HEK293 (cell line): Measurements from ENCODE around the gene PTPN9.

Experiments
- CTCF ChIA-PET: fragments of 350-600 bp; formaldehyde crosslinking; extraction: SDS; loops from one replicate; lab custom pipeline; 2021; ENCODE audit warnings: antibody characterized with exemption; lab: Yijun Ruan, JAX
- POLR2A ChIA-PET: fragments of 300-600 bp; formaldehyde crosslinking; extraction: SDS; loops from one replicate; lab custom pipeline; 2020; ENCODE audit warnings: antibody characterized with exemption, inconsistent platforms; lab: Yijun Ruan, JAX
- H3K27ac ChIP-seq: fragments of 200-500 bp; sonication (Bioruptor generic); 2 replicates; pipeline ENCODE4 v1.5.1; 2014; ENCODE audit warnings: low read depth, low read length, control low read depth, inconsistent platforms; ENCODE audit errors: extremely low read depth
- H3K36me3 ChIP-seq, 2 experiments: fragments of 200-500 bp in 1 of 2; sonication (Bioruptor generic) in 1 of 2; 1 replicate in 1 of 2; 2 replicates in 1 of 2; pipeline ENCODE4 v1.5.1; 2014 to 2017; ENCODE audit warnings: inconsistent platforms in 2 of 2, low read length in 2 of 2; ENCODE audit not compliant: control insufficient read depth in 2 of 2, insufficient read depth in 1 of 2
- H3K4me1 ChIP-seq: fragments of 200-500 bp; sonication (Bioruptor generic); 2 replicates; pipeline ENCODE4 v1.5.1; 2014; ENCODE audit warnings: mild to moderate bottlenecking, low read length, inconsistent platforms; ENCODE audit not compliant: control insufficient read depth, insufficient read depth
- H3K4me3 ChIP-seq: 2 replicates; pipeline ENCODE4 v1.5.1; 2011; ENCODE audit warnings: low read depth, mild to moderate bottlenecking, control low read depth, low read length, moderate library complexity
- H3K9me3 ChIP-seq: fragments of 200-500 bp; sonication (Bioruptor generic); 2 replicates; pipeline ENCODE4 v1.5.1; 2014; ENCODE audit warnings: low read depth, low read length, inconsistent platforms; ENCODE audit not compliant: control insufficient read depth, insufficient read depth
- BCL11A ChIP-seq: fragments of 450-650 bp; formaldehyde crosslinking; IDR thresholded peaks from 2 replicates; pipeline ENCODE4 v1.5.1; 2016; ENCODE audit warnings: low read depth, missing biosample characterization, missing genetic modification characterization
- EGR2 ChIP-seq: fragments of 450-650 bp; formaldehyde crosslinking; IDR thresholded peaks from 2 replicates; pipeline ENCODE4 v1.5.1; 2016; ENCODE audit warnings: low read depth, missing biosample characterization, missing genetic modification characterization
- GFI1B ChIP-seq: fragments of 450-650 bp; formaldehyde crosslinking; IDR thresholded peaks from 2 replicates; pipeline ENCODE4 v1.5.1; 2016; ENCODE audit warnings: missing biosample characterization, missing genetic modification characterization
- HOXC10 ChIP-seq: sonication (generic); formaldehyde crosslinking; IDR thresholded peaks from 2 replicates; pipeline ENCODE4 v1.8.1; 2023; ENCODE audit warnings: mild to moderate bottlenecking, missing genetic modification reagents
- SCRT1 ChIP-seq: fragments of 450-650 bp; formaldehyde crosslinking; IDR thresholded peaks from 2 replicates; pipeline ENCODE4 v1.5.1; 2016; ENCODE audit warnings: missing biosample characterization, missing genetic modification characterization, borderline replicate concordance
- SETDB1 ChIP-seq: IDR thresholded peaks from one replicate; pipeline ENCODE4 v1.6.1; 2017; ENCODE audit warnings: mild to moderate bottlenecking, low read length, moderate library complexity, mixed read lengths; ENCODE audit not compliant: insufficient read length
- ZBTB48 ChIP-seq: fragments of 450-650 bp; formaldehyde crosslinking; IDR thresholded peaks from 2 replicates; pipeline ENCODE4 v1.5.1; 2016; ENCODE audit warnings: missing biosample characterization, missing genetic modification characterization
- ZFHX2 ChIP-seq: fragments of 450-650 bp; formaldehyde crosslinking; conservative IDR thresholded peaks from 2 replicates; pipeline ENCODE4 v1.5.1; 2016; ENCODE audit warnings: missing biosample characterization, missing genetic modification characterization
- ZFP69B ChIP-seq: fragments of 450-650 bp; formaldehyde crosslinking; IDR thresholded peaks from 2 replicates; pipeline ENCODE4 v1.5.1; 2016; ENCODE audit warnings: missing biosample characterization, missing genetic modification characterization
- ZNF214 ChIP-seq: fragments of 450-650 bp; formaldehyde crosslinking; IDR thresholded peaks from 2 replicates; pipeline ENCODE4 v1.5.1; 2017; ENCODE audit warnings: missing biosample characterization, mild to moderate bottlenecking, missing genetic modification characterization, borderline replicate concordance
- ZNF239 ChIP-seq: fragments of 450-650 bp; formaldehyde crosslinking; IDR thresholded peaks from 2 replicates; pipeline ENCODE4 v1.5.1; 2016; ENCODE audit warnings: missing biosample characterization, missing genetic modification characterization
- ZNF394 ChIP-seq: fragments of 450-650 bp; formaldehyde crosslinking; IDR thresholded peaks from 2 replicates; pipeline ENCODE4 v1.5.1; 2016; ENCODE audit warnings: missing biosample characterization, missing genetic modification characterization, mild to moderate bottlenecking, moderate library complexity, borderline replicate concordance
- ZNF426 ChIP-seq: fragments of 450-650 bp; formaldehyde crosslinking; IDR thresholded peaks from 2 replicates; pipeline ENCODE4 v1.5.1; 2017; ENCODE audit warnings: missing biosample characterization, missing genetic modification characterization, mild to moderate bottlenecking, inconsistent platforms, moderate library complexity
- ZNF433 ChIP-seq: fragments of 450-650 bp; formaldehyde crosslinking; IDR thresholded peaks from 2 replicates; pipeline ENCODE4 v1.5.1; 2016; ENCODE audit warnings: missing biosample characterization, missing genetic modification characterization, low read depth
- ZNF473 ChIP-seq: fragments of 450-650 bp; formaldehyde crosslinking; IDR thresholded peaks from 2 replicates; pipeline ENCODE4 v1.5.1; 2017; ENCODE audit warnings: missing biosample characterization, missing genetic modification characterization
- ZNF48 ChIP-seq: fragments of 450-650 bp; formaldehyde crosslinking; IDR thresholded peaks from 2 replicates; pipeline ENCODE4 v1.5.1; 2016; ENCODE audit warnings: missing biosample characterization, missing genetic modification characterization
- ZNF501 ChIP-seq: fragments of 450-650 bp; formaldehyde crosslinking; IDR thresholded peaks from 2 replicates; pipeline ENCODE4 v1.5.1; 2016; ENCODE audit warnings: missing biosample characterization, missing genetic modification characterization
- ZNF529 ChIP-seq: fragments of 450-650 bp; formaldehyde crosslinking; IDR thresholded peaks from 2 replicates; pipeline ENCODE4 v1.5.1; 2017; ENCODE audit warnings: missing genetic modification characterization, missing biosample characterization; ENCODE audit not compliant: insufficient replicate concordance
- ZNF530 ChIP-seq: fragments of 450-650 bp; formaldehyde crosslinking; IDR thresholded peaks from 2 replicates; pipeline ENCODE4 v1.5.1; 2016; ENCODE audit warnings: low read depth, missing biosample characterization, missing genetic modification characterization
- ZNF544 ChIP-seq: fragments of 450-650 bp; formaldehyde crosslinking; IDR thresholded peaks from 2 replicates; pipeline ENCODE4 v1.5.0; 2017; ENCODE audit warnings: missing biosample characterization, missing genetic modification characterization
- ZNF548 ChIP-seq: fragments of 450-650 bp; formaldehyde crosslinking; IDR thresholded peaks from 2 replicates; pipeline ENCODE4 v1.5.1; 2016; ENCODE audit warnings: missing biosample characterization, missing genetic modification characterization
- ZNF549 ChIP-seq: fragments of 450-650 bp; IDR thresholded peaks from 2 replicates; pipeline ENCODE4 v1.5.1; 2018; ENCODE audit warnings: missing biosample characterization, missing genetic modification characterization, mild to moderate bottlenecking, inconsistent platforms, moderate library complexity
- ZNF560 ChIP-seq: fragments of 450-650 bp; formaldehyde crosslinking; IDR thresholded peaks from 2 replicates; pipeline ENCODE4 v1.5.1; 2017; ENCODE audit warnings: missing biosample characterization, missing genetic modification characterization, borderline replicate concordance
- ZNF585B ChIP-seq: fragments of 450-650 bp; formaldehyde crosslinking; IDR thresholded peaks from 2 replicates; pipeline ENCODE4 v1.5.1; 2016; ENCODE audit warnings: missing biosample characterization, missing genetic modification characterization
- ZNF596 ChIP-seq: fragments of 450-650 bp; IDR thresholded peaks from 2 replicates; pipeline ENCODE4 v1.5.0; 2018; ENCODE audit warnings: missing biosample characterization, mild to moderate bottlenecking, missing genetic modification characterization, moderate library complexity
- ZNF626 ChIP-seq: fragments of 450-650 bp; sonication (Bioruptor Pico); formaldehyde crosslinking; IDR thresholded peaks from 2 replicates; pipeline ENCODE4 v1.5.1; 2018; ENCODE audit warnings: missing biosample characterization, missing genetic modification characterization, inconsistent platforms
- ZNF654 ChIP-seq: fragments of 450-650 bp; formaldehyde crosslinking; IDR thresholded peaks from 2 replicates; pipeline ENCODE4 v1.5.1; 2016; ENCODE audit warnings: low read depth, missing biosample characterization, missing genetic modification characterization
- ZNF768 ChIP-seq: fragments of 450-650 bp; formaldehyde crosslinking; IDR thresholded peaks from 2 replicates; pipeline ENCODE4 v1.5.1; 2018; ENCODE audit warnings: missing biosample characterization, mild to moderate bottlenecking, missing genetic modification characterization
- ZNF777 ChIP-seq: fragments of 450-650 bp; formaldehyde crosslinking; IDR thresholded peaks from 2 replicates; pipeline ENCODE4 v1.5.1; 2017; ENCODE audit warnings: missing biosample characterization, missing genetic modification characterization, borderline replicate concordance
- ZNF830 ChIP-seq: fragments of 450-650 bp; IDR thresholded peaks from 2 replicates; pipeline ENCODE4 v1.5.0; 2018; ENCODE audit warnings: missing biosample characterization, missing genetic modification characterization, low read depth, mild to moderate bottlenecking, moderate library complexity
- ZXDB ChIP-seq: fragments of 450-650 bp; formaldehyde crosslinking; IDR thresholded peaks from 2 replicates; pipeline ENCODE4 v1.5.1; 2016; ENCODE audit warnings: missing biosample characterization, missing genetic modification characterization
- TF ChIP-seq, protein P1 (sequence below): IDR thresholded peaks from 2 replicates; pipeline ENCODE4 v1.6.1; 2011; ENCODE audit warnings: mild to moderate bottlenecking, low read depth, low read length, borderline replicate concordance
- TF ChIP-seq, protein P2 (sequence below): fragments of 450-650 bp; formaldehyde crosslinking; IDR thresholded peaks from 2 replicates; pipeline ENCODE4 v1.5.1; 2017; ENCODE audit warnings: missing biosample characterization, mild to moderate bottlenecking, missing genetic modification characterization, moderate library complexity
- TF ChIP-seq, protein P3 (sequence below): fragments of 450-650 bp; formaldehyde crosslinking; IDR thresholded peaks from 2 replicates; pipeline ENCODE4 v1.5.1; 2016; ENCODE audit warnings: missing biosample characterization, missing genetic modification characterization
- TF ChIP-seq, protein P4 (sequence below): fragments of 450-650 bp; formaldehyde crosslinking; IDR thresholded peaks from 2 replicates; pipeline ENCODE4 v1.5.1; 2016; ENCODE audit warnings: missing biosample characterization, missing genetic modification characterization

The PTPN9 gene

DNA sequence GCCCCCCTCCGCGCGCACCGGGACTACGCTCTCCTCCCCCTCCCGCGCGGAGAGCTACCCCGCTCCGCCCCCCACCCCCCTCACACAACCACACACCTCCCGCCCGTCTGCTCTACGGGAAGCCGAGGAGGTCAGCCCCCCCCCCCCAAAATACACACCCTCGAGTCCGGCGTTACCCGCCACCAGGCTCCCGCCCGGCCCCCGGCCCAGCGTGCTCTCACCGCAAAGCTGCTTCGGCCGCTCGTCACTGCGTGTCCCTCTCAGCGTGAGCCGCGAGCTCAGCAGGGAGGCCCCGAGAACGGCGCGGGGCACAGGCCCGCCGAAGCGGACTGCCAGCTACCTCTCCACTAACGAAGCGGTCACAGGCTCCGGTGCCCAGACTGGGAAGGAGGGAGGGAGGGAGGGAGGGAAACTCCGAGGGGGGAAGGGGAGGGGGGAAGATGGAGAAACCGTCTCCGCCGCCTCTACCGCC is 127.9 kb downstream of the PTPN9 start:
- H3K36me3 ChIP-seq: peaks cover 0 to 5% of the 10 kb centered on the region in 2 experiments; a peak in 1 of 3 replicates
- H3K4me1 ChIP-seq: peaks cover 19% of the 10 kb centered on the region
- CTCF ChIA-PET: interaction anchor here (0.6 to 7.5 kb wide), 5 partner anchors 16 to 141 kb away, joined by 3 to 63 read pairs (median 4); partner anchors contain the start of gene MAN2C1
- H3K4me3 ChIP-seq: peak overlapping the region; percentile 96
- no peaks in the 10 kb centered on the region for H3K9me3 ChIP-seq
- POLR2A ChIA-PET: interaction anchor here (0.6 to 6.8 kb wide), 33 partner anchors 9 to 1480 kb away, joined by 3 to 242 read pairs (median 6); partner anchors contain the start of genes COMMD4, CSPG4, IMP3 and MAN2C1
- peak overlapping the region; percentile 90 for H3K27ac ChIP-seq
- TF ChIP-seq SCRT1 (no peak), ZBTB48 (no peak), ZNF626 (tag by site-specific recombination) (no peak), ZFP69B (tag by site-specific recombination) (0 out of 2 replicates have a peak, but pooled peaks have one; percentile 37), ZNF426 (tag by site-specific recombination) (no peak), ZNF777 (tag by site-specific recombination) (no peak), ZNF830 (no peak), ZNF529 (tag by site-specific recombination) (no peak), ZNF548 (tag by site-specific recombination) (no peak), HOXC10 (CRISPR knock-in tag) (no peak), ZNF654 (tag by site-specific recombination) (no peak), BCL11A (tag by site-specific recombination) (no peak), SETDB1 (no peak), ZNF48 (tag by site-specific recombination) (no peak), ZNF544 (tag by site-specific recombination) (no peak), ZNF549 (tag by site-specific recombination) (no peak), ZNF239 (tag by site-specific recombination) (no peak), ZNF433 (tag by site-specific recombination) (no peak), ZXDB (no peak), ZNF596 (tag by site-specific recombination) (no peak), ZNF768 (tag by site-specific recombination) (no peak), EGR2 (tag by site-specific recombination) (no peak), ZNF473 (tag by site-specific recombination) (no peak), ZNF394 (tag by site-specific recombination) (peak; percentile 57), ZNF560 (tag by site-specific recombination) (no peak), GFI1B (tag by site-specific recombination) (no peak), ZFHX2 (no peak), ZNF530 (tag by site-specific recombination) (no peak), ZNF214 (tag by site-specific recombination) (no peak), ZNF585B (tag by site-specific recombination) (no peak), ZNF501 (tag by site-specific recombination) (no peak)
- TF ChIP-seq, protein P1, sequence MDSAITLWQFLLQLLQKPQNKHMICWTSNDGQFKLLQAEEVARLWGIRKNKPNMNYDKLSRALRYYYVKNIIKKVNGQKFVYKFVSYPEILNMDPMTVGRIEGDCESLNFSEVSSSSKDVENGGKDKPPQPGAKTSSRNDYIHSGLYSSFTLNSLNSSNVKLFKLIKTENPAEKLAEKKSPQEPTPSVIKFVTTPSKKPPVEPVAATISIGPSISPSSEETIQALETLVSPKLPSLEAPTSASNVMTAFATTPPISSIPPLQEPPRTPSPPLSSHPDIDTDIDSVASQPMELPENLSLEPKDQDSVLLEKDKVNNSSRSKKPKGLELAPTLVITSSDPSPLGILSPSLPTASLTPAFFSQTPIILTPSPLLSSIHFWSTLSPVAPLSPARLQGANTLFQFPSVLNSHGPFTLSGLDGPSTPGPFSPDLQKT: no peak
- TF ChIP-seq, protein P2, sequence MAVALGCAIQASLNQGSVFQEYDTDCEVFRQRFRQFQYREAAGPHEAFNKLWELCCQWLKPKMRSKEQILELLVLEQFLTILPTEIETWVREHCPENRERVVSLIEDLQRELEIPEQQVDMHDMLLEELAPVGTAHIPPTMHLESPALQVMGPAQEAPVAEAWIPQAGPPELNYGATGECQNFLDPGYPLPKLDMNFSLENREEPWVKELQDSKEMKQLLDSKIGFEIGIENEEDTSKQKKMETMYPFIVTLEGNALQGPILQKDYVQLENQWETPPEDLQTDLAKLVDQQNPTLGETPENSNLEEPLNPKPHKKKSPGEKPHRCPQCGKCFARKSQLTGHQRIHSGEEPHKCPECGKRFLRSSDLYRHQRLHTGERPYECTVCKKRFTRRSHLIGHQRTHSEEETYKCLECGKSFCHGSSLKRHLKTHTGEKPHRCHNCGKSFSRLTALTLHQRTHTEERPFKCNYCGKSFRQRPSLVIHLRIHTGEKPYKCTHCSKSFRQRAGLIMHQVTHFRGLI: no peak
- TF ChIP-seq, protein P3, sequence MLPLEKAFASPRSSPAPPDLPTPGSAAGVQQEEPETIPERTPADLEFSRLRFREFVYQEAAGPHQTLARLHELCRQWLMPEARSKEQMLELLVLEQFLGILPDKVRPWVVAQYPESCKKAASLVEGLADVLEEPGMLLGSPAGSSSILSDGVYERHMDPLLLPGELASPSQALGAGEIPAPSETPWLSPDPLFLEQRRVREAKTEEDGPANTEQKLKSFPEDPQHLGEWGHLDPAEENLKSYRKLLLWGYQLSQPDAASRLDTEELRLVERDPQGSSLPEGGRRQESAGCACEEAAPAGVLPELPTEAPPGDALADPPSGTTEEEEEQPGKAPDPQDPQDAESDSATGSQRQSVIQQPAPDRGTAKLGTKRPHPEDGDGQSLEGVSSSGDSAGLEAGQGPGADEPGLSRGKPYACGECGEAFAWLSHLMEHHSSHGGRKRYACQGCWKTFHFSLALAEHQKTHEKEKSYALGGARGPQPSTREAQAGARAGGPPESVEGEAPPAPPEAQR (tag by site-specific recombination): no peak
- TF ChIP-seq, protein P4, sequence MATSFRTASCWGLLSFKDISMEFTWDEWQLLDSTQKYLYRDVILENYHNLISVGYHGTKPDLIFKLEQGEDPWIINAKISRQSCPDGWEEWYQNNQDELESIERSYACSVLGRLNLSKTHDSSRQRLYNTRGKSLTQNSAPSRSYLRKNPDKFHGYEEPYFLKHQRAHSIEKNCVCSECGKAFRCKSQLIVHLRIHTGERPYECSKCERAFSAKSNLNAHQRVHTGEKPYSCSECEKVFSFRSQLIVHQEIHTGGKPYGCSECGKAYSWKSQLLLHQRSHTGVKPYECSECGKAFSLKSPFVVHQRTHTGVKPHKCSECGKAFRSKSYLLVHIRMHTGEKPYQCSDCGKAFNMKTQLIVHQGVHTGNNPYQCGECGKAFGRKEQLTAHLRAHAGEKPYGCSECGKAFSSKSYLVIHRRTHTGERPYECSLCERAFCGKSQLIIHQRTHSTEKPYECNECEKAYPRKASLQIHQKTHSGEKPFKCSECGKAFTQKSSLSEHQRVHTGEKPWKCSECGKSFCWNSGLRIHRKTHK (tag by site-specific recombination): no peak
